ENCODE measurements around the gene TMEM30B. TPM values are rescaled to one million over a fixed set of nuclear protein-coding genes. Genes with fewer than 3 reads are reported as not detected.

The TMEM30B gene
- total and polyA plus RNA-seq, 10 of the 15 experiments (the other 5 are each of a cell fraction or from before 2014, with no cell fraction given) = 0.10 TPM; not detected in 9

- TF ChIP-seq PRDM15 (CRISPR knock-in tag; IDR thresholded peaks at IDR 0.05) (no peak), SKIL (IDR thresholded peaks at IDR 0.05; ENCODE audit: low read depth, poor library complexity, severe bottlenecking) (no peak)
Observed at GRCh38 chr14:61257469-61258057, 23.6 kb downstream of the TMEM30B start (continued).

- DNase-seq (ENCODE audit: low read depth, low spot score) (no peak), FAIRE-seq (no peak), ATAC-seq (no peak)
- intact Hi-C loops (cut with micrococcal nuclease; ENCODE audit: unreplicated experiment) (loop anchor here (10.0 kb wide), 1 partner anchor 532 kb away; the partner anchor contains the start of gene SIX4), in situ Hi-C loops (cut with MboI) (loop anchor here (10.0 kb wide), 1 partner anchor 902 kb away; no protein-coding TSS in a partner anchor)
- Histone ChIP-seq H3K4me2 (ENCODE audit: control insufficient read depth, insufficient read depth) (no peak overlapping the region), H3K4me1 (ENCODE audit: control insufficient read depth, insufficient read depth, low read length) (no peaks in the 10 kb centered on the region), H3K4me3 (no peak overlapping the region), H3K9me3 (replicated peaks; ENCODE audit: control insufficient read depth, insufficient read depth, low read length) (no peaks in the 10 kb centered on the region), H3K36me3 (ENCODE audit: control insufficient read depth in 2 of 2, insufficient read depth in 2 of 2, low read length in 1 of 2) (no peaks in the 10 kb centered on the region), H2AFZ (ENCODE audit: control insufficient read depth, low read depth, low read length) (no peak overlapping the region), H3K79me2 (ENCODE audit: control insufficient read depth, insufficient read depth, low read length) (no peaks in the 10 kb centered on the region), H4K20me1 (ENCODE audit: control insufficient read depth, insufficient read depth) (no peaks in the 10 kb centered on the region), H3K9ac (ENCODE audit: control insufficient read depth, insufficient read depth, low read length) (no peak overlapping the region), H3K27ac (ENCODE audit: control insufficient read depth, insufficient read depth) (no peak overlapping the region), H3K27me3 (replicated peaks in 1 of 2; ENCODE audit: control insufficient read depth in 2 of 2, insufficient read depth in 2 of 2, low read length in 1 of 2) (no peaks in the 10 kb centered on the region)
- ChIA-PET CTCF (interaction anchor here (0.6 to 1.8 kb wide), 5 partner anchors 12 to 633 kb away, joined by 3 to 5 read pairs (median 4); no protein-coding TSS in a partner anchor), RAD21 (ENCODE audit: unreplicated experiment) (interaction anchor here (0.7 to 1.1 kb wide), 2 partner anchors 633 to 734 kb away, joined by 3 read pairs; no protein-coding TSS in a partner anchor), SMC1A (ENCODE audit: uncharacterized antibody, unreplicated experiment) (interaction anchor here (1.3 kb wide), 1 partner anchor 581 kb away, joined by 5 read pairs; no protein-coding TSS in a partner anchor), POLR2A (no interaction called here)
- BruUV-seq (replicated peaks) = no TSS peak
- no peak for TF ChIP-seq EED (IDR thresholded peaks at IDR 0.05; ENCODE audit: low read depth)
- no peak for TF ChIP-seq FOXK2 (IDR thresholded peaks at IDR 0.05)
- TF ChIP-seq NFYA (IDR thresholded peaks at IDR 0.05; ENCODE audit: borderline replicate concordance, low read depth, low read length) = no peak
- TF ChIP-seq CBX5 (IDR thresholded peaks at IDR 0.05; ENCODE audit: low read depth) = no peak
- TF ChIP-seq POU2F2 (IDR thresholded peaks at IDR 0.05; ENCODE audit: borderline replicate concordance, low read depth, low read length) = no peak
- no peak for TF ChIP-seq STAT1 (conservative IDR thresholded peaks at IDR 0.05)
- TF ChIP-seq CHD2 (IDR thresholded peaks at IDR 0.05; ENCODE audit: borderline replicate concordance, low read depth, low read length) = no peak
- TF ChIP-seq TBL1XR1 (IDR thresholded peaks at IDR 0.05; ENCODE audit: low read depth, low read length) = no peak
- no peak for TF ChIP-seq BCL11A (IDR thresholded peaks at IDR 0.05; ENCODE audit: low read depth, low read length)
- no peak for TF ChIP-seq MEF2B (IDR thresholded peaks at IDR 0.05; ENCODE audit: partially characterized antibody, poor library complexity, severe bottlenecking)
- no peak for TF ChIP-seq ZNF207 (IDR thresholded peaks at IDR 0.05; ENCODE audit: borderline replicate concordance)
- TF ChIP-seq KDM1A (IDR thresholded peaks at IDR 0.05; ENCODE audit: borderline replicate concordance) = no peak
- WGBS (ENCODE audit: insufficient coverage, insufficient replicate concordance, low lambda C conversion rate, missing lambda C conversion rate) = 77% methylated on average over 6 of the region's 6 CpGs
Observed at GRCh38 chr14:61256826-61257468, 24.2 kb downstream of the TMEM30B start.
